Activated B cell treated with CpG ODN at 0.5 μM for 24 hours (primary cell): Measurements from ENCODE around the gene HBA2. TPM values are rescaled to one million over a fixed set of nuclear protein-coding genes. Genes with fewer than 3 reads are reported as not detected.

ENCODE experiments used
- ATAC-seq: fragments of 200-7000 bp; cut with Tn5 transposase; one replicate; pipeline ENCODE4 v1.10.0; 2021; ENCODE audit warnings: low read depth, mild to moderate bottlenecking, moderate library complexity
- CTCF ChIA-PET: fragments of 350-600 bp; sonication (Branson Sonifier 250); formaldehyde crosslinking; loops from one replicate; lab custom pipeline; 2021; ENCODE audit warnings: antibody characterized with exemption; lab: Charles Lee
- POLR2A ChIA-PET: fragments of 350-600 bp; sonication (Branson Sonifier 250); formaldehyde crosslinking; loops from one replicate; lab custom pipeline; 2021; ENCODE audit warnings: antibody characterized with exemption; lab: Charles Lee
- DNase-seq: peaks from one replicate; pipeline ENCODE4 v3.0.0; 2022
- H3K27ac Mint-ChIP-seq: one replicate; pipeline ENCODE4 v1.8.0; 2020; ENCODE audit warnings: mixed read lengths
- H3K27me3 Mint-ChIP-seq: one replicate; pipeline ENCODE4 v1.8.0; 2021; ENCODE audit warnings: mixed read lengths
- H3K36me3 Mint-ChIP-seq: one replicate; pipeline ENCODE4 v1.8.0; 2021; ENCODE audit warnings: low read depth, mixed read lengths
- H3K4me1 Mint-ChIP-seq: one replicate; pipeline ENCODE4 v1.8.0; 2021; ENCODE audit warnings: mixed read lengths
- H3K4me3 Mint-ChIP-seq: one replicate; pipeline ENCODE4 v1.8.0; 2020; ENCODE audit warnings: mild to moderate bottlenecking, mixed read lengths
- H3K9me3 Mint-ChIP-seq: one replicate; pipeline ENCODE4 v1.8.0; 2020; ENCODE audit warnings: mixed read lengths
- CTCF ChIP-seq: fragments of 200-600 bp; IDR thresholded peaks from one replicate; pipeline ENCODE4 v1.8.0; 2022; ENCODE audit warnings: antibody characterized with exemption, mild to moderate bottlenecking
- intact Hi-C: fragments of 100-400 bp; cut with micrococcal nuclease; formaldehyde crosslinking; loops from one replicate; pipeline ENCODE4 v1.15.1; 2024
- total RNA-seq: library from RNA; stranded (reverse); gene quantifications from 2 replicates; pipeline ENCODE4 v1.2.3, GENCODE V29; 2022

Gene HBA2
- total RNA-seq, 1 donor from 2014 or later = 104 TPM

GRCh38 chr16:187330-187729 is 14.7 kb downstream of the HBA2 start:
- CTCF ChIA-PET = interaction anchor here (1.9 kb wide), 1 partner anchor 80 kb away, joined by 5 read pairs; no protein-coding TSS in a partner anchor
- ATAC-seq (no peak), DNase-seq (no peak)
- H3K9me3 Mint-ChIP-seq = no peaks in the 10 kb centered on the region
- H3K4me1 Mint-ChIP-seq = no peaks in the 10 kb centered on the region
- intact Hi-C loops = no loop called here
- no peak for TF ChIP-seq CTCF
- H3K36me3 Mint-ChIP-seq = peaks cover 55% of the 10 kb centered on the region
- no peak overlapping the region for H3K27ac Mint-ChIP-seq
- H3K4me3 Mint-ChIP-seq = no peak overlapping the region
- H3K27me3 Mint-ChIP-seq = no peaks in the 10 kb centered on the region
- POLR2A ChIA-PET = no interaction called here

GRCh38 chr16:188674-189073 is 16.0 kb downstream of the HBA2 start:
- peak; percentile 28 for ATAC-seq
- CTCF ChIA-PET = interaction anchor here (1.3 to 1.9 kb wide), 2 partner anchors 81 to 123 kb away, joined by 3 to 5 read pairs; no protein-coding TSS in a partner anchor
- H3K27ac Mint-ChIP-seq = no peak overlapping the region

GRCh38 chr16:189604-190186 is 17.0 kb downstream of the HBA2 start:
- intact Hi-C loops = no loop called here
- H3K4me1 Mint-ChIP-seq = no peaks in the 10 kb centered on the region
- H3K36me3 Mint-ChIP-seq = peaks cover 76% of the 10 kb centered on the region
- ChIA-PET POLR2A (no interaction called here), CTCF (no interaction called here)
- H3K4me3 Mint-ChIP-seq = no peak overlapping the region
- TF ChIP-seq CTCF = no peak
- ATAC-seq (no peak), DNase-seq (no peak)
- no peaks in the 10 kb centered on the region for H3K9me3 Mint-ChIP-seq
- H3K27ac Mint-ChIP-seq = no peak overlapping the region
- no peaks in the 10 kb centered on the region for H3K27me3 Mint-ChIP-seq

More at GRCh38 chr16:188674-189073, 16.0 kb downstream of the HBA2 start:
- no peaks in the 10 kb centered on the region for H3K27me3 Mint-ChIP-seq
- no peaks in the 10 kb centered on the region for H3K4me1 Mint-ChIP-seq
- intact Hi-C loops = no loop called here
- no peak overlapping the region for H3K4me3 Mint-ChIP-seq
- POLR2A ChIA-PET = no interaction called here
- no peak for DNase-seq
- H3K9me3 Mint-ChIP-seq = no peaks in the 10 kb centered on the region
- TF ChIP-seq CTCF = no peak
- peaks cover 68% of the 10 kb centered on the region for H3K36me3 Mint-ChIP-seq

- no peaks in the 10 kb centered on the region for H3K27me3 Mint-ChIP-seq
- ATAC-seq (no peak), DNase-seq (no peak)
- H3K4me1 Mint-ChIP-seq = no peaks in the 10 kb centered on the region
- ChIA-PET CTCF (interaction anchor here (1.0 kb wide), 1 partner anchor 170 kb away, joined by 3 read pairs; no protein-coding TSS in a partner anchor), POLR2A (interaction anchor here (0.7 kb wide), 2 partner anchors 16 to 337 kb away, joined by 6 to 10 read pairs; no protein-coding TSS in a partner anchor)
- peaks cover 86% of the 10 kb centered on the region for H3K36me3 Mint-ChIP-seq
- H3K9me3 Mint-ChIP-seq = no peaks in the 10 kb centered on the region
- no peak for TF ChIP-seq CTCF
- H3K27ac Mint-ChIP-seq = no peak overlapping the region
- H3K4me3 Mint-ChIP-seq = no peak overlapping the region
- intact Hi-C loops = no loop called here
These were observed 19.2 kb downstream of the HBA2 start for GRCh38 chr16:191831-192230.

GRCh38 chr16:192686-193085 is 20.0 kb downstream of the HBA2 start:
- Mint-ChIP-seq H3K4me3 (no peak overlapping the region), H3K9me3 (no peaks in the 10 kb centered on the region), H3K36me3 (peaks cover 84% of the 10 kb centered on the region), H3K4me1 (no peaks in the 10 kb centered on the region), H3K27me3 (no peaks in the 10 kb centered on the region), H3K27ac (no peak overlapping the region)
- CTCF ChIA-PET = interaction anchor here (1.0 kb wide), 1 partner anchor 169 kb away, joined by 3 read pairs; no protein-coding TSS in a partner anchor
- DNase-seq (no peak), ATAC-seq (no peak)
- TF ChIP-seq CTCF = no peak
- POLR2A ChIA-PET = no interaction called here
- intact Hi-C loops = no loop called here
